Measurements from ENCODE around the gene CFI.

GRCh38 chr4:109801099-109801789 lies 555 bp downstream of the CFI start:
- TF ChIP-seq CTCF (IDR thresholded peaks at IDR 0.05) (no peak), EZH2 (IDR thresholded peaks at IDR 0.05; ENCODE audit: borderline replicate concordance, insufficient read depth, low read depth, low read length, poor library complexity, severe bottlenecking) (no peak)
